Left ventricle myocardium inferior (tissue), 1 donor: ENCODE data around the gene ATAD2B. TPM values are rescaled to one million over a fixed set of nuclear protein-coding genes. Genes with fewer than 3 reads are reported as not detected.
A peak's percentile ranks its signal among the peaks of the same experiment; 100 is the strongest.

Experiments used
- DNase-seq: peaks from one replicate; pipeline ENCODE4 v3.0.0-alpha.2; 2020
- H3K27ac ChIP-seq: fragments of 200-600 bp; replicated peaks from 2 replicates; pipeline ENCODE4 v1.8.0; 2021
- H3K27me3 ChIP-seq: fragments of 200-600 bp; 2 replicates; pipeline ENCODE4 v1.8.0; 2021; ENCODE audit warnings: low read depth
- H3K36me3 ChIP-seq: fragments of 200-600 bp; 2 replicates; pipeline ENCODE4 v1.8.0; 2021
- H3K4me1 ChIP-seq: fragments of 200-600 bp; 2 replicates; pipeline ENCODE4 v1.8.0; 2021
- H3K4me3 ChIP-seq: fragments of 200-600 bp; 2 replicates; pipeline ENCODE4 v1.8.0; 2021; ENCODE audit warnings: mild to moderate bottlenecking, moderate library complexity
- H3K9me3 ChIP-seq: fragments of 200-600 bp; replicated peaks from 2 replicates; pipeline ENCODE4 v1.8.0; 2021
- intact Hi-C: fragments of 100-400 bp; cut with micrococcal nuclease; formaldehyde crosslinking; loops from one replicate; pipeline ENCODE4 v1.11.0; 2022
- total RNA-seq: library from RNA; stranded (reverse); fragmentation: NEBNext Ultra II Directional; extraction: Animal tissue kit (Norgen Biotek cat#: 25700); gene quantifications from one replicate; pipeline ENCODE4 v1.2.1, GENCODE V29; 2021
- TF ChIP-seq, protein P1 (sequence below): fragments of 200-600 bp; IDR thresholded peaks from 2 replicates; pipeline ENCODE4 v1.8.0; 2021; ENCODE audit warnings: antibody characterized with exemption, mild to moderate bottlenecking, borderline replicate concordance
- donor health status: DM: no; HTN: yes; CAD: no; lungs with severe emphysema.

ATAD2B gene
- total RNA-seq, 1 donor from 2014 or later = 7.9 TPM

GRCh38 chr2:23712756-23713151 lies 214.2 kb downstream of the ATAD2B start:
- peak overlapping the region; percentile 10 for H3K27ac ChIP-seq
- H3K36me3 ChIP-seq = peaks cover 16% of the 10 kb centered on the region
- no peaks in the 10 kb centered on the region for H3K27me3 ChIP-seq
- no peaks in the 10 kb centered on the region for H3K9me3 ChIP-seq
- TF ChIP-seq, protein P1, sequence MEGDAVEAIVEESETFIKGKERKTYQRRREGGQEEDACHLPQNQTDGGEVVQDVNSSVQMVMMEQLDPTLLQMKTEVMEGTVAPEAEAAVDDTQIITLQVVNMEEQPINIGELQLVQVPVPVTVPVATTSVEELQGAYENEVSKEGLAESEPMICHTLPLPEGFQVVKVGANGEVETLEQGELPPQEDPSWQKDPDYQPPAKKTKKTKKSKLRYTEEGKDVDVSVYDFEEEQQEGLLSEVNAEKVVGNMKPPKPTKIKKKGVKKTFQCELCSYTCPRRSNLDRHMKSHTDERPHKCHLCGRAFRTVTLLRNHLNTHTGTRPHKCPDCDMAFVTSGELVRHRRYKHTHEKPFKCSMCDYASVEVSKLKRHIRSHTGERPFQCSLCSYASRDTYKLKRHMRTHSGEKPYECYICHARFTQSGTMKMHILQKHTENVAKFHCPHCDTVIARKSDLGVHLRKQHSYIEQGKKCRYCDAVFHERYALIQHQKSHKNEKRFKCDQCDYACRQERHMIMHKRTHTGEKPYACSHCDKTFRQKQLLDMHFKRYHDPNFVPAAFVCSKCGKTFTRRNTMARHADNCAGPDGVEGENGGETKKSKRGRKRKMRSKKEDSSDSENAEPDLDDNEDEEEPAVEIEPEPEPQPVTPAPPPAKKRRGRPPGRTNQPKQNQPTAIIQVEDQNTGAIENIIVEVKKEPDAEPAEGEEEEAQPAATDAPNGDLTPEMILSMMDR = no peak
- H3K4me3 ChIP-seq = no peak overlapping the region
- no peaks in the 10 kb centered on the region for H3K4me1 ChIP-seq
- intact Hi-C loops = no loop called here
- no peak for DNase-seq

DNA sequence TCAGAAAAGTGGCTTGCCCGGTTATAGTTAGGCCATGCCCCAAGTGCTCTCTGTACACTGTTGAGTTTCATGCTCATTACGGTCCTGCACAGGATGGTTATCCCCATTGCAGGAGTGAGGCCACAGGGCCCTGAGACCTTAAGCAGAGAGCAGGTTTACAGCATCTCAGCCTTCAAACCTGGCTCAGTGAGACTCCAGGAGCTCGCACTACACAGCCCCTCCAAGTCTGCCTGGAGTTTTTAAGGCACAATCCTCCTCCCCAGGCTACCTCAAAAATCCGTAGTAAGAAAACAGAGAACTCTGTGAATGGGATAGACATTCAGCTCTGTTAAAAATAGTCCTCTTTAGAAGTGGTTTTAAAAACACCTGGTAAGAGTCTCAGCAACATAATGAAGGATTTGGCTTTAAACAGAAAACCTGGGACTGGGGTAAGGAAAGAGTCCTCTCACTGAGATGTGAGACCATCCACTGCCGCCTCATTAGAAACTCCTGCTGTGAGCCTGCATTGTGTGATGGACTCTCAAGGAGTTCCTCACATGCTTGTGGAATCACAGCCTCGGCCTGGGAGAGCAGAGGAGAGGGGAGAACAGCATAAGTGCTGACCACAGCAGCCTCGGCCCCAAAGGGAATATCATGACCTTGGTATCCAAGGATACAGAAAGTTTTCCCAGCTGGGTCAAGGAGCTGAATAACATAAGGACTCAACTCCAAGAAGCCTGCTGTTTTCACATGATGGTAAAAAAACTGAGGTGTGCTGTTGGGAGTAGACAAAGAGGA lies 214.8 kb downstream of the ATAD2B start:
- DNase-seq = no peak
- H3K27me3 ChIP-seq = no peaks in the 10 kb centered on the region
- intact Hi-C loops = no loop called here
- H3K9me3 ChIP-seq = no peaks in the 10 kb centered on the region
- H3K4me3 ChIP-seq = no peak overlapping the region
- H3K36me3 ChIP-seq = peaks cover 20% of the 10 kb centered on the region
- TF ChIP-seq, protein P1 = no peak
- H3K4me1 ChIP-seq = no peaks in the 10 kb centered on the region
- peak overlapping the region; percentile 10 for H3K27ac ChIP-seq

DNA sequence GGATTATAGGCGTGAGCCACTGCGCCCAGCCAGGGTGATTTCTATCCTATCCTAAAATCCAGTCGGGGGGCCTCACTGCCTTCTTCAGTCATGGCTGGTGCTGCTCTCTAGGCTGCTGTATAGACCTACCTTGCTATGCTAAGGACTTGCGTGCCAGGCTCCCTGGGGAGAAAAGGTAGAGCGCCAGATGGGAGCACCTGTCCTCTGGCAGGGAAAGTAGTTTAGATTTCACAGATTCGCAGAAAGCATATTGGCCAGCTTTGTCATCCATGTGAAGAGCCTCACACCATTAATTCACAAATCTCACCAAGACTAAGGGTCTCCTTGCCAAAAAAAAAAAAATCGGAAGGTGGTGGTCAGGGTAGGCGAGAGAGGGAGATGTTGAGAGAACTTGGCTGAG lies 217.6 kb downstream of the ATAD2B start:
- Histone ChIP-seq H3K4me3 (no peak overlapping the region), H3K36me3 (peaks cover 41% of the 10 kb centered on the region), H3K9me3 (no peaks in the 10 kb centered on the region), H3K27ac (no peak overlapping the region), H3K4me1 (no peaks in the 10 kb centered on the region), H3K27me3 (no peaks in the 10 kb centered on the region)
- DNase-seq = no peak
- TF ChIP-seq, protein P1 = no peak
- intact Hi-C loops = no loop called here

DNA sequence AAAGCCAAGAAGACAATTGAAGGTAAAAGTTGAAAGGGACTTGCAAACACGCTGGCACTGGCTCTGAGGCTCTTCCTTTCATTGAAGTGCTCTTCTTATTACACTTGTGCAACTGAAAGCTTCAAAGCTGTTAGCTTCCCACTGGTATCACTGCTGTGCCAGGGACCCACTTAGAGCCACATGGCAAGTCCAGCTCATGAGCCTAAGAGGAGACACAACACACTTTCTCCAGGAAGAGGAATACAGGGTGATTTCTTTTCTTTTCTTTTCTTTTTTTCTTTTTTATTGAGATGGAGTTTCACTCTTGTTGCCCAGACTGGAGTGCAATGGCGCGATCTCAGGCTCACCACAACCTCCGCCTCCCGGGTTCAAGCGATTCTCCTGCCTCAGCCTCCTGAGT lies 218.2 kb downstream of the ATAD2B start:
- TF ChIP-seq, protein P1 = no peak
- DNase-seq = no peak
- Histone ChIP-seq H3K9me3 (no peaks in the 10 kb centered on the region), H3K4me1 (no peaks in the 10 kb centered on the region), H3K27ac (no peak overlapping the region), H3K27me3 (no peaks in the 10 kb centered on the region), H3K4me3 (no peak overlapping the region), H3K36me3 (peaks cover 41% of the 10 kb centered on the region)
- intact Hi-C loops = no loop called here

GRCh38 chr2:23707096-23707495 lies 219.8 kb downstream of the ATAD2B start:
- intact Hi-C loops = no loop called here
- H3K4me3 ChIP-seq = no peak overlapping the region
- no peaks in the 10 kb centered on the region for H3K27me3 ChIP-seq
- TF ChIP-seq, protein P1 = no peak
- no peak overlapping the region for H3K27ac ChIP-seq
- H3K4me1 ChIP-seq = no peaks in the 10 kb centered on the region
- no peaks in the 10 kb centered on the region for H3K9me3 ChIP-seq
- peaks cover 41% of the 10 kb centered on the region for H3K36me3 ChIP-seq
- no peak for DNase-seq
